HG02885 (cell line): ENCODE measurements around the gene C11orf24.
A peak's percentile ranks its signal among the peaks of the same experiment; 100 is the strongest.

Source experiments
- ATAC-seq: cut with Tn5 transposase; IDR thresholded peaks from one replicate; pipeline ENCODE4 v1.9.1; 2021; ENCODE audit warnings: mild to moderate bottlenecking; ENCODE audit not compliant: unreplicated experiment, poor library complexity

Gene C11orf24

GRCh38 chr11:68271781-68272608 is at the start of gene C11orf24:
Gene C11orf24 (minus strand): TSS chr11:68271973. CDS start chr11:68263767, 8,206 bp downstream.
- ATAC-seq, result peak; percentile 92

DNA sequence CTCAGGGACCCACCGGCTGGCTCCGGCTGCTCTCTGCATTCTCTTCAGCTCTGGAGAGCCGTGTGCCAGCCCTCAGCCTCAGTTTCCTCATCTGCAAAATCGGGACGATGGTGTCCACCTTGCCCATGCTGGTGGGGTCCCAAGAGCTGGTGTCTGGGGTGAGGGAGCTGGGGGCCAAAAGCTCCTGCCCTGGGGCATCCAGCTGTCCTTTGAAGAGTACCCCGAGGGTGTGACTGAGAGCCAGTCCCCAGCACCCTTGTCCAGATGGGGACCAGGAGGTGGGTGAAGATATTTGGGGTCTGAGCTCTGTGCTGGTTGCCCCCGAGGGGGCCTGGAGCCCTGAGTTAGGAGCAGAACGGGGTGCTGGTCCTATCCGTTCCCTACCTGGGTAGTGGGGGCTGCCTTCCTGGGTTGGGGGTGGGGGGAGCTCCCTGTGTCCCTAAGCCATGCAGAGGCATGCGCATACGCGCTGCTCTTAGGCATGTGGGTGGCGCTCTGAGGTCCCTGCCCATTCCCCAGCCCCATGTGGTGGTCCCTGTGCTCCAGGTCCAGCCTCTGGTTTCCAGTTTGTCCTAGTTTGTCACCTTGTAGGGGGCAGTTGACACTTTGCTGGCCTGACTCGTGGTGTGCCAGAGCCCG is 45.5 kb upstream of the C11orf24 start:
- no peak for ATAC-seq

DNA sequence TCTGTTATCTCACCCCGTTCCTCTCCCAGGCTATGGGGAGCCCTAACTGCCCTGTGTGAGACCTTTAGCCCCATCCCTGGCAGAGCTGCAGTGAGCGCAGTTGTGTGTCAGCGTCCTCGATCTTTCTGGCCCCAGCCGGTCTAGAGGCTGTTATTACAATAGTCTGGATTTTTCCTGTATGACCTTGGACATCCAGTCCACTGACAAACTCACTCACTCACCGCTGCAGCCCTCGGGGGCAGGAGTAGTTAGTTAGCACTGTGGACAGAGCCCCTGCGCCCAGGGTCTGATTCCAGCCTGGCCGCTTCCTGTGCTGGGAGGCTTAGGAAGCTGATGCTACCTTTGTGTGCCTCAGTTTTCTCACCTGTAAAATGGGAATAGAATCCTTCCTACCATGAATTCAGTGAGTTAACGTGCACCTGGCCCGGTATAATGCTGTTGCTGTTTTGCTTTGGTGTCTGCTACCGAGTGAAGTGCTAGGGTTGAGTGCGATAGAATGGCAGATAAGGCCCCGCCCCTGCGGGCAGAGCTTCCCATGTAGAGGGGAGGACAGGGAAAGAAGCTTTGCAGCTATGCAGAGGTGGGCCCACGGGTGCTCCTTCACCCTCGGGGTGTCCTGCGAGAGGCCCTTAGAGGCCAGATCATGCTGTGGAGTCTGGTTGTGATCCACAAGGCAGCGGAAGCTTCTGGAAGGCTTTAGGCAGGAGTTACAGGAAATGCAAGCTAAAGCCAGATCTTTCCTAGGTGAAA is 43.6 kb upstream of the C11orf24 start:
- no peak for ATAC-seq

DNA sequence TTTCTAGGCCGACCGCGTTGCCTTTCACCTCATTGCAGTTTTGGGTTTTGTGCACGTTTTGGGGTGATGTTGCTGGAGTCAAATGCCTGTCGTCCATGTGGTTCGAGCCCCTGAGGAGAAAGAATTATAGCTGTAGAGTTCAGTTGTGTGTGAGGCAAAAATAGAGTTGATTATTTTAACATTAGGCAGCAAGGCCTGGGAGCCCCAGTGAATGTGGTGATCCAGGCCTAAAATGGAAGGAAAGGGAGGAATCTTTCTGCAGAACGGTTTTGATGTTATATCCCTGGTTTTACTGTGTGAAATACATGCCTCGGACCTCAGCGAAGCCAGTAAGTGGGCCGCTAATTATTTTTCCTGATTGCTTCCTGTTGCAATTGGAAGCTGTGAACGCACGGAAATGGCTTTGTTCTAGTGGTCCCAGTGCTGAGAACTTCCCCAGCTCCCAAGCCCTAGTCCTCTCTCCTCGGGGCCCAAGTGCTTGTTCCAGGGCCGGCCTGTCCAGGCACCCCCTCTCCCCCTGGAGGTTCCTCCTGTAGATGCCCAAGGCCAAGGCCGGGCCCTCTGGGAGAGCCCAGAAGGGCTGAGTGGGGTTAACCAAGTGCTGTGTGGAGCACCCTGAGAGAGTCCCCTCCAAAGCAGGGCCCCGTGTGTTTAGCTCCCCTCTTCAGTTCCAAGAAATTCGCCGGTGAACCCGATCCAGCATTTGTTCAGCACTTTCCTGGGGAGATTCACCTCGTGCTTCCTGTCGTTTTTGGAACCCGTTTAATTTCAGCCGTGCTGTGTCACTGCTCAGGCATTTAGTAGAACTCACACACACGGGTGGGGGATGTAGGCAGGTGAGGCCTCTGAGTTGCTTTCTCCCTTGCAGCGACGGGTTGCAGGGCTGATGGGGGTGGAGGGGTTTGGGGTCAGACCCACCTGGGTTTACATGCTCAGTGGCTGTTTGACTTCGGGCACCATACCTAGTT is 42.7 kb upstream of the C11orf24 start:
- no peak for ATAC-seq

DNA sequence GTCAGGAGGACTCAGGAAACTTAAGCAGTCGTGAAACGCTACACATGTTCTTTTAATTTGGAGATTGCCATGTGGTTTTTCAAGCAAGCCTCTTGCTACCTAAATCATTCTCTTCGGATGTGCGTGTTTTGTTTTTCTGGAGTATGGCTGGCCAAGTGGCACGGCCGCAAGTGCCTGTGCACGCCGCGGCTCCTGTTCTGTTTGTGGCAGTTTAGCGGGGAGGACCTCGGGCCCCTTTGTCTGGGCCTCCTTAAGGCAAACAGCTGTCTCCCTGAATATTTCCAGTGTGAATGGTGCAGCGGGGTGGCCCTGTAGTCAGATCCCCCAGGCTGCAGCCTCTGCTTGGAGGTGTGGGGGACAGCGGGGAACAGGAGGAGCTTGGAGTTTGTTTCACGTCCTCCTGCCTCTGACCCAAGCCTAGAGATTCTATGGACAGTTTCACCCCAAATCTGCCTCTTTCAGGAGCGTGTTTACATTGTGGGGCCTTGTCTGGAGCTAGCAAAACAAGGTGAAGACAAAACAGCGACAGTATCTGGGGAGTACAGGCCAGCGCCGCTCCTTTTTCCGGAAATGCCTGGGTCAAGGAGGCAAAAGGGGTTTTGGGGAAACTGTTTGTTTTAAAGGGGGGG is 41.9 kb upstream of the C11orf24 start:
- ATAC-seq, result no peak

GRCh38 chr11:68312780-68313573 is 41.2 kb upstream of the C11orf24 start:
- peak; percentile 38 for ATAC-seq

DNA sequence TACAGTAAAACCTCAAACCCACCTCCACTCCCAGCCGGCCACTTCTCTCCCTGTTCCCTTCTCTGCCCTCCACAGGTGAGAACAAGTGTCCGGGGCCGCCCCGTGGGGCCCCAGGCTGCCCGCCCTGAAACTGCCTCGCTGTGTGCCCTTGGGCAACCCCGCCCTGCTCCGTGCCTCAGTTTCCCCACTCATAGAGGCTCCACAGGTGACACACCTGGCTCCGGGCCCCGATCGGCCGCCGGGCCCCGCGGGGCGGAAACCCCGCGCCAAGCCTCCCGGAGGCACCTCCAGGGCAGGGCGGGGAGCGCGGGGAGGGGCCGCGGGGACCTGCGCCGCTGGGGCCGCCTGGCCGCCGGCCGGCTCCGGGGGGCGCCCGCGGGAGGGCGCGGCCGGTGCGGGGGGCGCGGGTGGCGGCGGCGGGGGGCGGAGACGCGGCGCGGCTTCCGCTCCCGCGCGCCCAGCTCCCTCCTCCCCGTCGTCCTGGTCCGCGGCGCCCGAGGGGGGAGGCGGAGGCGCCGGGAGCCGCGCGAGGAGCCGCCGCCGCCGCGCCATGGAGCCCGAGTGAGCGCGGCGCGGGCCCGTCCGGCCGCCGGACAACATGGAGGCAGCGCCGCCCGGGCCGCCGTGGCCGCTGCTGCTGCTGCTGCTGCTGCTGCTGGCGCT is 40.5 kb upstream of the C11orf24 start, which contains the start of gene LRP5:
TSS of gene LRP5 (plus strand) at position 475 of the 663 bp plus-strand sequence. CDS start at position 599, 124 bp downstream.
- peak; percentile 33 for ATAC-seq

- no peak for ATAC-seq
Measured at GRCh38 chr11:68311160-68312116, 39.7 kb upstream of the C11orf24 start.

DNA sequence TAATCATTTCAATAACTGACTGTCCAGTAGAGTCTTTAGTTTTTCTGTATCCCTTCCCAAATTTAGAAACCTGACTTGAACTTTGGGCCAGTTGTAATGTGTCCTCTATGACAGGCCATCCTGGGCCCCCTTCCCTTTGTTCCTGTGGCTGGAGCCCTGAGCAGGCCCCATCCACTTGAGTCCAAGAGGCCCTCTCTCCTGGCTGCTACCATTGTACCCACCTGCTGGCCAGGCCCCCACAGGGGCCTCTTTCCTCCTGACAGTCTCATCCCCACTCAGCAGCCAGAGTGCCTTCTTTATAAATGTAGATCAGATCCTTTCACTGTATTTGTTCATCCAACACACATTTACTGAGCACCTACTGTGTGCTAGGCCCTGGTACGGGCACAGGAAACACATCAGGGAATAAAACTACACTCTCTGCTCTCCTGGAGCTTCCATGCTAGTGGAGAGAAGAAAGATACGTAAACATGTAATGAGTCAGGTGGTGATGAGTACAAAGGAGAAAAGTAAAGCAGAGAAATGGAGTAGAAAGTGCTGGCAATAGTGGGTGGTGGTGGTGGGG is 37.9 kb upstream of the C11orf24 start:
- no peak for ATAC-seq

- ATAC-seq, result no peak
Measured at GRCh38 chr11:68308068-68308467, 36.3 kb upstream of the C11orf24 start.

- ATAC-seq, result no peak
Measured at GRCh38 chr11:68306636-68307035, 34.9 kb upstream of the C11orf24 start.

GRCh38 chr11:68303982-68304780 is 32.4 kb upstream of the C11orf24 start:
- no peak for ATAC-seq

GRCh38 chr11:68303083-68303482 is 31.3 kb upstream of the C11orf24 start:
- no peak for ATAC-seq

GRCh38 chr11:68302670-68303069 is 30.9 kb upstream of the C11orf24 start:
- no peak for ATAC-seq

DNA sequence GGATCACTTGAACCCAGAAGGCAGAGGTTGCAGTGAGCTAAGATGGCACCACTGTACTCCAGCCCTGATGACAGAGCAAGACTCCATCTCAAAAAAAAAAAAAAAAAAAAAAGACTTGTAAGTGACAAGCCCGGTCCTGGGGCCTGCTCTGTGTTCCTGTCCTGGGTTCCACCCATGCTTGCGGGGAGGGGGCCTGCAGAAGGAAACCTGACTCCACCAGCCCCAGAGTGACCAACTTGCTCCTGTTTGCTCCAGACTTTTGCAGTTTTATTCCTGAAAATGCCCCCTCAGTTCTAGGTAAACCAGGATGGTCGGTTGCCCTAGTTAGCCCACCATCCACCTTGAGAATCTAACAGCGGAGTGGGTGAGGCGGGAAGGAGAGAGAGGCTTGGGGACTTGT is 30.5 kb upstream of the C11orf24 start:
- no peak for ATAC-seq
